ENCODE measurements around the gene ABI3BP. TPM values are rescaled to one million over a fixed set of nuclear protein-coding genes. Genes with fewer than 3 reads are reported as not detected.

ABI3BP gene
- total RNA-seq, 1 donor from 2014 or later, result 2.2 TPM

- H3K4me1 Mint-ChIP-seq, result no peaks in the 10 kb centered on the region
- no peaks in the 10 kb centered on the region for H3K9me3 Mint-ChIP-seq
- no peak for DNase-seq (ENCODE audit: low spot score in 2 of 2, unreplicated experiment in 2 of 2)
These were observed 161.6 kb downstream of the ABI3BP start for GRCh38 chr3:100831629-100832028.

GRCh38 chr3:100830931-100831330, 162.3 kb downstream of the ABI3BP start:
- no peaks in the 10 kb centered on the region for H3K9me3 Mint-ChIP-seq
- H3K27ac Mint-ChIP-seq, result no peak overlapping the region
- no peaks in the 10 kb centered on the region for H3K36me3 Mint-ChIP-seq
- DNase-seq (ENCODE audit: low spot score in 2 of 2, unreplicated experiment in 2 of 2), result no peak
- peaks cover 55% of the 10 kb centered on the region for H3K27me3 Mint-ChIP-seq (ENCODE audit: low read depth)
- H3K4me3 Mint-ChIP-seq, result no peak overlapping the region
- H3K4me1 Mint-ChIP-seq, result no peaks in the 10 kb centered on the region
- TF ChIP-seq CTCF (IDR thresholded peaks at IDR 0.05; ENCODE audit: unreplicated experiment), result no peak

More at GRCh38 chr3:100831629-100832028, 161.6 kb downstream of the ABI3BP start:
- Mint-ChIP-seq H3K27ac (no peak overlapping the region), H3K27me3 (ENCODE audit: low read depth) (peaks cover 52% of the 10 kb centered on the region), H3K36me3 (no peaks in the 10 kb centered on the region), H3K4me3 (no peak overlapping the region)
- no peak for TF ChIP-seq CTCF (IDR thresholded peaks at IDR 0.05; ENCODE audit: unreplicated experiment)

- DNase-seq (ENCODE audit: low spot score in 2 of 2, unreplicated experiment in 2 of 2), result no peak
These were observed 167.6 kb downstream of the ABI3BP start for GRCh38 chr3:100825574-100825973.

GRCh38 chr3:100815583-100815982, 177.6 kb downstream of the ABI3BP start:
- Mint-ChIP-seq H3K27me3 (ENCODE audit: low read depth) (peaks cover 64% of the 10 kb centered on the region), H3K4me1 (no peaks in the 10 kb centered on the region), H3K36me3 (no peaks in the 10 kb centered on the region), H3K9me3 (no peaks in the 10 kb centered on the region), H3K4me3 (no peak overlapping the region), H3K27ac (no peak overlapping the region)
- no peak for DNase-seq (ENCODE audit: low spot score in 2 of 2, unreplicated experiment in 2 of 2)
- TF ChIP-seq CTCF (IDR thresholded peaks at IDR 0.05; ENCODE audit: unreplicated experiment), result no peak

More at GRCh38 chr3:100825574-100825973, 167.6 kb downstream of the ABI3BP start:
- Mint-ChIP-seq H3K4me3 (no peak overlapping the region), H3K27ac (no peak overlapping the region), H3K4me1 (peaks cover 2% of the 10 kb centered on the region), H3K27me3 (ENCODE audit: low read depth) (peaks cover 55% of the 10 kb centered on the region), H3K9me3 (no peaks in the 10 kb centered on the region), H3K36me3 (no peaks in the 10 kb centered on the region)
- no peak for TF ChIP-seq CTCF (IDR thresholded peaks at IDR 0.05; ENCODE audit: unreplicated experiment)

- Mint-ChIP-seq H3K27ac (no peak overlapping the region), H3K4me3 (no peak overlapping the region), H3K36me3 (no peaks in the 10 kb centered on the region), H3K9me3 (no peaks in the 10 kb centered on the region), H3K4me1 (no peaks in the 10 kb centered on the region), H3K27me3 (ENCODE audit: low read depth) (peaks cover 71% of the 10 kb centered on the region)
- no peak for DNase-seq (ENCODE audit: low spot score in 2 of 2, unreplicated experiment in 2 of 2)
- TF ChIP-seq CTCF (IDR thresholded peaks at IDR 0.05; ENCODE audit: unreplicated experiment), result no peak
These were observed 179.4 kb downstream of the ABI3BP start for GRCh38 chr3:100813828-100814227.

All from mesothelial cell of epicardium (in vitro differentiated cells).